Loucy (cell line): Measurements from ENCODE around the gene PIK3C3.
"Not testable (repeated sequence)": the region's sequence is repeated elsewhere in the genome, so short reads cannot be mapped to it uniquely, and the experiment has no call there.

ENCODE experiments used
- H2AFZ ChIP-seq: fragments of 200-600 bp; sonication (generic); 2 replicates; pipeline ENCODE4 v1.6.0; 2016; ENCODE audit warnings: antibody characterized with exemption, mild to moderate bottlenecking, low read length, moderate library complexity
- H3F3A ChIP-seq: fragments of 200-600 bp; 2 replicates; pipeline ENCODE4 v1.6.0; 2016; ENCODE audit warnings: antibody characterized with exemption, low read depth, mild to moderate bottlenecking
- H3K27me3 ChIP-seq: fragments of 200-600 bp; sonication (generic); 2 replicates; pipeline ENCODE4 v1.6.1; 2014; ENCODE audit warnings: low read length, mild to moderate bottlenecking; ENCODE audit not compliant: insufficient read depth, poor library complexity, severe bottlenecking
- H3K36me3 ChIP-seq: fragments of 200-600 bp; sonication (generic); 2 replicates; pipeline ENCODE4 v1.6.1; 2016; ENCODE audit warnings: low read length; ENCODE audit not compliant: insufficient read depth
- H3K4me1 ChIP-seq: fragments of 200-600 bp; sonication (generic); 2 replicates; pipeline ENCODE4 v1.5.1; 2014; ENCODE audit warnings: low read length, mild to moderate bottlenecking; ENCODE audit not compliant: insufficient read depth, poor library complexity, severe bottlenecking
- H3K4me2 ChIP-seq: fragments of 200-600 bp; sonication (generic); 2 replicates; pipeline ENCODE4 v1.6.0; 2014; ENCODE audit warnings: antibody characterized with exemption, low read length, low read depth, mild to moderate bottlenecking; ENCODE audit not compliant: poor library complexity, severe bottlenecking
- H3K4me3 ChIP-seq: fragments of 200-600 bp; sonication (generic); 2 replicates; pipeline ENCODE4 v1.5.1; 2014; ENCODE audit warnings: low read length, mild to moderate bottlenecking, mixed read lengths; ENCODE audit not compliant: poor library complexity, severe bottlenecking
- H3K79me2 ChIP-seq: fragments of 200-600 bp; sonication (generic); 2 replicates; pipeline ENCODE4 v1.6.1; 2014; ENCODE audit warnings: low read length; ENCODE audit not compliant: insufficient read depth
- H3K9ac ChIP-seq: fragments of 200-600 bp; sonication (generic); 2 replicates; pipeline ENCODE4 v1.6.0; 2014; ENCODE audit warnings: mild to moderate bottlenecking, low read depth, low read length, moderate library complexity; ENCODE audit not compliant: poor library complexity, severe bottlenecking
- H3K9me2 ChIP-seq: fragments of 200-600 bp; sonication (generic); replicated peaks from 2 replicates; pipeline ENCODE4 v1.6.1; 2016; ENCODE audit warnings: low read depth, low read length, mixed read lengths
- H3K9me3 ChIP-seq: fragments of 200-600 bp; sonication (generic); 2 replicates; pipeline ENCODE4 v1.6.1; 2014; ENCODE audit warnings: mild to moderate bottlenecking, antibody characterized with exemption, low read length, low read depth; ENCODE audit not compliant: insufficient read depth
- H4K20me1 ChIP-seq: fragments of 200-600 bp; sonication (generic); 2 replicates; pipeline ENCODE4 v1.6.0; 2014; ENCODE audit warnings: antibody characterized with exemption, low read length, mild to moderate bottlenecking; ENCODE audit not compliant: insufficient read depth, poor library complexity, severe bottlenecking
- CTCF ChIP-seq: fragments of 200-600 bp; sonication (generic); conservative IDR thresholded peaks from 2 replicates; pipeline ENCODE4 v1.5.1; 2014; ENCODE audit warnings: mild to moderate bottlenecking, antibody characterized with exemption, low read length
- EZH2phosphoT487 ChIP-seq: fragments of 200-600 bp; IDR thresholded peaks from 2 replicates; pipeline ENCODE4 v1.6.1; 2018; ENCODE audit warnings: antibody characterized with exemption, mild to moderate bottlenecking, moderate library complexity, borderline replicate concordance

The PIK3C3 gene

GRCh38 chr18:42107691-42108450 is 152.8 kb downstream of the PIK3C3 start:
- Histone ChIP-seq H3F3A (no peaks in the 10 kb centered on the region), H3K9me3 (no peaks in the 10 kb centered on the region), H3K4me1 (no peaks in the 10 kb centered on the region), H3K9ac (no peak overlapping the region), H4K20me1 (no peaks in the 10 kb centered on the region), H2AFZ (no peak overlapping the region), H3K4me3 (no peak overlapping the region), H3K9me2 (no peaks in the 10 kb centered on the region), H3K27me3 (no peaks in the 10 kb centered on the region), H3K36me3 (no peaks in the 10 kb centered on the region), H3K79me2 (no peaks in the 10 kb centered on the region), H3K4me2 (no peak overlapping the region)
- no peak for TF ChIP-seq EZH2phosphoT487
- no peak for TF ChIP-seq CTCF

- not testable (repeated sequence) for H4K20me1 ChIP-seq, H3K36me3 ChIP-seq, H3K9me2 ChIP-seq, H3K4me2 ChIP-seq, H3F3A ChIP-seq, H3K9me3 ChIP-seq, H2AFZ ChIP-seq, H3K4me3 ChIP-seq, H3K27me3 ChIP-seq, H3K9ac ChIP-seq, H3K4me1 ChIP-seq, H3K79me2 ChIP-seq
Observed at GRCh38 chr18:42112147-42112546, 157.1 kb downstream of the PIK3C3 start.

GRCh38 chr18:42112657-42113420 is 157.8 kb downstream of the PIK3C3 start:
- H3K9me3 ChIP-seq = no peaks in the 10 kb centered on the region
- no peak overlapping the region for H2AFZ ChIP-seq
- TF ChIP-seq CTCF (no peak), EZH2phosphoT487 (no peak)
- no peak overlapping the region for H3K9ac ChIP-seq
- no peaks in the 10 kb centered on the region for H4K20me1 ChIP-seq
- no peaks in the 10 kb centered on the region for H3F3A ChIP-seq
- peaks cover 9% of the 10 kb centered on the region for H3K4me1 ChIP-seq
- H3K79me2 ChIP-seq = no peaks in the 10 kb centered on the region
- no peaks in the 10 kb centered on the region for H3K9me2 ChIP-seq
- H3K4me3 ChIP-seq = no peak overlapping the region
- H3K36me3 ChIP-seq = no peaks in the 10 kb centered on the region
- no peaks in the 10 kb centered on the region for H3K27me3 ChIP-seq
- H3K4me2 ChIP-seq = no peak overlapping the region
